Upper lobe of right lung (tissue), 1 donor: Measurements from ENCODE around the gene MYADML2. TPM values are rescaled to one million over a fixed set of nuclear protein-coding genes. Genes with fewer than 3 reads are reported as not detected.

Experiments used
- ATAC-seq: fragments of 200-7000 bp; cut with Tn5 transposase; one replicate; pipeline ENCODE4 v1.9.1; 2020; ENCODE audit warnings: mild to moderate bottlenecking, moderate library complexity
- DNase-seq: peaks from one replicate; pipeline ENCODE4 v3.0.0-alpha.2; 2020
- H3K27ac ChIP-seq: fragments of 200-600 bp; one replicate; pipeline ENCODE4 v1.8.0; 2022
- H3K27me3 ChIP-seq: fragments of 200-600 bp; one replicate; pipeline ENCODE4 v1.8.0; 2022; ENCODE audit warnings: mild to moderate bottlenecking
- H3K36me3 ChIP-seq: fragments of 200-600 bp; one replicate; pipeline ENCODE4 v1.8.0; 2022
- H3K4me1 ChIP-seq: fragments of 200-600 bp; one replicate; pipeline ENCODE4 v1.8.0; 2022
- H3K4me3 ChIP-seq: fragments of 200-600 bp; one replicate; pipeline ENCODE4 v1.8.0; 2022; ENCODE audit warnings: mild to moderate bottlenecking
- H3K9me3 ChIP-seq: fragments of 200-600 bp; one replicate; pipeline ENCODE4 v1.8.0; 2022
- intact Hi-C: fragments of 100-400 bp; cut with DNase I; formaldehyde crosslinking; loops from one replicate; pipeline ENCODE4 v1.11.0; 2022
- total RNA-seq: library from RNA; stranded (reverse); fragmentation: NEBNext Ultra II Directional; extraction: Animal tissue kit (Norgen Biotek cat#: 25700); gene quantifications from one replicate; pipeline ENCODE4 v1.2.1, GENCODE V29; 2021
- TF ChIP-seq, protein P1 (sequence below): fragments of 200-600 bp; IDR thresholded peaks from one replicate; pipeline ENCODE4 v1.8.0; 2022; ENCODE audit warnings: antibody characterized with exemption
- donor health status: DM: no; HTN: yes; CAD: no; lungs with severe emphysema.

The MYADML2 gene
- total RNA-seq, 1 donor from 2014 or later = not detected

GRCh38 chr17:81903896-81904599, 43.0 kb downstream of the MYADML2 start:
- H3K36me3 ChIP-seq = peaks cover 27% of the 10 kb centered on the region
- no peak for DNase-seq

DNA sequence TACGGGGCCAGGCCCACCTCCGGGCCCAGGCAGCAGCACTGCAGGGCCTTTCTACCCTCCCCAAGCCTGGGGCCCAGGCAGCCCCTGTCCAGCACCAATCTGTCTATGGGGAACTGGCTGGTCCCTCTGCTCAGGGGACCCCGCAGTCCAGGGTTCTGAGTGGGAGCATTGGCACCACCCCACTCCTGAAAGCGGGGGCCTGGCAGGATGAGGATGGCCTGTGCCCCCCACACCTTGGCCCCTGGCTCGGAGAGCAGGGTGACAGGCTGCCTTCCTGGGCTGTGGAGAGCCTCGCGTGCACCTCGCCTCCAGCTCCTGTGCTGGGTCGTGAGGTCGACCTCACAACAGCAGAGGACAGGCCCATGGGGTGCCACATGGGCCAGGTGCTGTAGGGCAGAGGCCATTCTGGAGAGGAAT, 43.6 kb downstream of the MYADML2 start:
- H3K4me1 ChIP-seq = peaks cover 5% of the 10 kb centered on the region
- ATAC-seq (no peak), DNase-seq (peak; percentile 58)
- no peaks in the 10 kb centered on the region for H3K27me3 ChIP-seq
- H3K27ac ChIP-seq = no peak overlapping the region
- no peak overlapping the region for H3K4me3 ChIP-seq
- TF ChIP-seq, protein P1, sequence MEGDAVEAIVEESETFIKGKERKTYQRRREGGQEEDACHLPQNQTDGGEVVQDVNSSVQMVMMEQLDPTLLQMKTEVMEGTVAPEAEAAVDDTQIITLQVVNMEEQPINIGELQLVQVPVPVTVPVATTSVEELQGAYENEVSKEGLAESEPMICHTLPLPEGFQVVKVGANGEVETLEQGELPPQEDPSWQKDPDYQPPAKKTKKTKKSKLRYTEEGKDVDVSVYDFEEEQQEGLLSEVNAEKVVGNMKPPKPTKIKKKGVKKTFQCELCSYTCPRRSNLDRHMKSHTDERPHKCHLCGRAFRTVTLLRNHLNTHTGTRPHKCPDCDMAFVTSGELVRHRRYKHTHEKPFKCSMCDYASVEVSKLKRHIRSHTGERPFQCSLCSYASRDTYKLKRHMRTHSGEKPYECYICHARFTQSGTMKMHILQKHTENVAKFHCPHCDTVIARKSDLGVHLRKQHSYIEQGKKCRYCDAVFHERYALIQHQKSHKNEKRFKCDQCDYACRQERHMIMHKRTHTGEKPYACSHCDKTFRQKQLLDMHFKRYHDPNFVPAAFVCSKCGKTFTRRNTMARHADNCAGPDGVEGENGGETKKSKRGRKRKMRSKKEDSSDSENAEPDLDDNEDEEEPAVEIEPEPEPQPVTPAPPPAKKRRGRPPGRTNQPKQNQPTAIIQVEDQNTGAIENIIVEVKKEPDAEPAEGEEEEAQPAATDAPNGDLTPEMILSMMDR = no peak
- intact Hi-C loops = no loop called here
- H3K9me3 ChIP-seq = no peaks in the 10 kb centered on the region
- H3K36me3 ChIP-seq = peaks cover 33% of the 10 kb centered on the region

More at GRCh38 chr17:81903896-81904599, 43.0 kb downstream of the MYADML2 start:
- Histone ChIP-seq H3K27ac (no peak overlapping the region), H3K4me1 (peaks cover 5% of the 10 kb centered on the region), H3K27me3 (no peaks in the 10 kb centered on the region), H3K9me3 (no peaks in the 10 kb centered on the region), H3K4me3 (no peak overlapping the region)
- intact Hi-C loops = no loop called here
- TF ChIP-seq, protein P1 = no peak
- no peak for ATAC-seq

DNA sequence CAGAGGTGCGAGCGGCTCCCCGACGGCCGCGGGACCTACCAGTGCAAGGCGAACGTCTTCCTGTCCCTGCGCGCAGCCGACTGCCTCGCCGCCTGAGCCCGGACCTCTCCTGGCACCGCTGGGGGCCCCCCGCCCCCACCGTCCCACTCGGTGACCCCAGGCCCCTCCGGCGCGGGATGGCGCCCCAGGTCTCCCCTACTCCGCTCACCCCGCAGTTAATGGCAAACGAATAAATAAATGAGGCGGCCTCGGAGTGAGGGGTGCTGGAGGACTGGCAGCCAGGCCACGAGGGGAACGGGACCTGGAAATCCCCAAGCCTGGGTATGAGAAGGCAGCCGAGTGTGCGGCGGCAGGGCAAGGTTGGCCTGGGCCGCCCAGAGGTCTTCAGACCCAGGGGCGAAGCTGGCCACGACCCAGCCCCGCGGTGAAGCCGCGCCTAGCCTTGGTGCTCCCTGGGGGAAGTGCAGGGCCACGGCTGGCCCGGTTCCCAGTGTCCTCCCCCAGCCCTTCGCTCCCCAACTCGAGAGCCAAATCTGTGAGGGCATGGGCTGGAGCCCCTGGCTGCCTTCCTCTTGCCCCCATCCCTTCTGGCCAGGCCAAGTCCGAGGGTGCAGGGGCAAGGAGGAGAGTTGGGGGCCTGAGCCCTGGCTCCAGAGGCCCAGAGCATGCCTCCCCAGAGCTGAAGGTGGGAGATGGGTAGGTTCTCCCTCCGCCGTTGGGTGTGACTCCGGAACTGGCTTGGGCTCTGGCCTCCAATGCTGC, 44.2 kb downstream of the MYADML2 start:
- no peak for ATAC-seq
- TF ChIP-seq, protein P1 = no peak

DNA sequence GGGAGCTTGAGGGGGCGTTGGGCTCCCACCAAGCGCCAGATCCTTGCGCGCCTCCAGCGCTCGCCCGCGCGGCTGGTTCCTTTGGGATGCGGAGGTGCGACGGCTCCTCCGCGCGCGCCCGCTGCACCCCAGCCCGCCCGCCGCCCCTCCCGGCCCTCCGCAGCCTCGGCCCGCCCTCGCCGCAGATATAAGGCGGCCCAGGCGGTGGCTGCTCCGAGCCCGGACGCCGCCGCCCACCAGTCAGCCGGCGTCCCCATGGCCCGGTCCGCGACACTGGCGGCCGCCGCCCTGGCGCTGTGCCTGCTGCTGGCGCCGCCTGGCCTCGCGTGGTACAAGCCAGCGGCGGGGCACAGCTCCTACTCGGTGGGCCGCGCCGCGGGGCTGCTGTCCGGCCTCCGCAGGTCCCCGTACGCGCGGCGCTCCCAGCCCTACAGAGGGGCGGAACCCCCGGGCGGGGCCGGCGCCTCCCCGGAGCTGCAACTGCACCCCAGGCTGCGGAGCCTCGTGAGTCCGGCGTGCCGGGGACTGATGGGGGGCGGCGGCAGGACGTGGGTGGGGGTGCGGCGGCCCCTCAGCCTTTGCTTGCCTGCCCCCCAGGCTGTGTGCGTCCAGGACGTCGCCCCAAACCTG, 44.9 kb downstream of the MYADML2 start, which contains the start of gene NPB:
TSS of gene NPB (plus strand) at position 216 of the 630 bp plus-strand sequence. CDS start at position 256, 40 bp downstream.
- intact Hi-C loops = no loop called here
- no peak within 1 kb of the TSS for H3K27ac ChIP-seq
- H3K4me1 ChIP-seq = peaks cover 5% of the 10 kb centered on the region
- peak within 1 kb of the TSS; percentile 33 for H3K4me3 ChIP-seq
- peaks cover 45% of the 10 kb centered on the region for H3K36me3 ChIP-seq
- TF ChIP-seq, protein P1 = no peak
- H3K27me3 ChIP-seq = no peaks in the 10 kb centered on the region
- no peaks in the 10 kb centered on the region for H3K9me3 ChIP-seq
- ATAC-seq (peak; percentile 62), DNase-seq (peak; percentile 68)

More for the DNA sequence above, 44.2 kb downstream of the MYADML2 start:
- peak; percentile 64 for DNase-seq
- Histone ChIP-seq H3K9me3 (no peaks in the 10 kb centered on the region), H3K4me1 (peaks cover 5% of the 10 kb centered on the region), H3K27me3 (no peaks in the 10 kb centered on the region), H3K36me3 (peaks cover 39% of the 10 kb centered on the region), H3K4me3 (peak overlapping the region; percentile 33), H3K27ac (no peak overlapping the region)
- intact Hi-C loops = no loop called here

DNA sequence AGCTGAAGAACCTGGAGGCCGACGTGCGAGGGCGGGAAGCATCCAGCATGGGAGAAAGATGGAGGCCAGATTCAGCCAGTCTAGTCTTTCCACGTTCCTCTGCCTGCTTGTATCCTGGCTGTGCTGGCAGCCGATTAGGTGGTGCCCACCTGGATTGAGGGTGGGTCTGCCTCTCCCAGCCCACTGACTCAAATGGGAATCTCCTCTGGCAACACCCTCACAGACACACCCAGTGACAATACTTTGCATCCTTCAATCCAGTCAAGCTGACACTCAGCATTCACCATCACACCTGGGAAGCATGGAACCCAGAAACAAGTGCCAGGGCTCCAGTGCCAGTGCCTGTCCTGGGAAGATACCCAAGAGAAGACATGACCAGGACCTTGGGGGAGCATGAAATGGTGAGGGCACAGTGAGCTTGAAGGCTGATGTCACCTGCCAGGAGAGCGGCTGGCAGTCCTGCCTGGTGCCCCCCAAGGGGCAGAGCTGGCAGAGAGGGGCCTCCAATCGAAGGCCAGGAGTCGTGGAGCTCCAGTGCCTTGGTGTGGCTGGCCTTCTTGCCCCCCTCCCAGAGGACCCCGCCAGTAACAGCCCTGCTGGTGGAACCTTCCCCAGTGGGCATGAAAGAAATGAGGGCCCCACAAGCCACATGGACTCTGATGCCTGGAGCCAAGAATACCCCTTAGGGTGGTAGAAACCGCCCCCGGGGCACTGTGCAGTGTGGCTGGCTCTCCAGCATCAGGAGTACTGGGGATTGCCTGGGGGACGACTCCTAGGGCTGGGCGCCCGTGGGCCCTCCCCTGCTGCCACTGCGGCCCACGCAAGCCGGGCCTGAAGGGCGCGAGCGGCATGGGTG, 45.6 kb downstream of the MYADML2 start:
- ATAC-seq = peak; percentile 8
- intact Hi-C loops = no loop called here
- H3K27ac ChIP-seq = no peak overlapping the region
- H3K9me3 ChIP-seq = no peaks in the 10 kb centered on the region
- peaks cover 50% of the 10 kb centered on the region for H3K36me3 ChIP-seq
- H3K4me3 ChIP-seq = peak overlapping the region; percentile 33
- TF ChIP-seq, protein P1 = no peak
- DNase-seq = no peak
- H3K4me1 ChIP-seq = peaks cover 5% of the 10 kb centered on the region
- H3K27me3 ChIP-seq = no peaks in the 10 kb centered on the region
